ENCODE measurements around the gene SMARCB1. TPM values are rescaled to one million over a fixed set of nuclear protein-coding genes. Genes with fewer than 3 reads are reported as not detected.

SMARCB1 gene
- total RNA-seq, 1 experiment from 2014 or later: 136 TPM

GRCh38 chr22:23749841-23750301, 36.9 kb upstream of the SMARCB1 start:
- no peak overlapping the region for H2AFZ ChIP-seq (ENCODE audit: low read length)
- no peak overlapping the region for H4K8ac ChIP-seq (replicated peaks; ENCODE audit: insufficient read length, low read depth, low read length)
- no peak overlapping the region for H3T11ph ChIP-seq (ENCODE audit: low read length)
- no peak overlapping the region for H2AK5ac ChIP-seq (ENCODE audit: insufficient read length, low read length)
- no peak for TF ChIP-seq CTCF (conservative IDR thresholded peaks at IDR 0.05)
- no peak overlapping the region for H3K23ac ChIP-seq (ENCODE audit: insufficient read length, low read depth, low read length)
- no peaks in the 10 kb centered on the region; a peak in 1 of 5 replicates for H3K9me3 Mint-ChIP-seq
- H3K4ac ChIP-seq (ENCODE audit: low read depth, low read length): no peak overlapping the region
- H2BK12ac ChIP-seq (ENCODE audit: insufficient read length, low read depth, low read length): no peak overlapping the region
- no peak overlapping the region for H2BK5ac ChIP-seq (ENCODE audit: insufficient read length, low read length)
- H3K27ac ChIP-seq (ENCODE audit: insufficient read length, low read depth, low read length): no peak overlapping the region
- no peak overlapping the region for H3K56ac ChIP-seq (ENCODE audit: insufficient read length, low read depth, low read length)
- H3K4me3 Mint-ChIP-seq: peak overlapping the region; percentile 73 to 88
- no peak overlapping the region for H3K18ac ChIP-seq (ENCODE audit: insufficient read length, low read depth, low read length)
- no CpG with 5 or more reads among the region's 12 CpGs for WGBS (ENCODE audit: extremely low coverage, insufficient read length, low lambda C conversion rate)
- H2BK15ac ChIP-seq (ENCODE audit: low read depth, low read length): no peak overlapping the region
- H3K27me3 ChIP-seq (ENCODE audit: insufficient read depth, low read length): no peaks in the 10 kb centered on the region
- H3K27ac Mint-ChIP-seq: no peak overlapping the region; a peak in 1 of 7 replicates
- peaks cover 8% of the 10 kb centered on the region for H3K23me2 ChIP-seq (ENCODE audit: insufficient read length, low read depth, low read length, poor library complexity, severe bottlenecking)
- no peaks in the 10 kb centered on the region for H3K9me3 ChIP-seq (ENCODE audit: control insufficient read depth, low read depth, low read length)
- no peak for DNase-seq
- no peak overlapping the region for H4K5ac ChIP-seq (ENCODE audit: insufficient read length, low read depth, low read length)
- H3K4me1 ChIP-seq (ENCODE audit: insufficient read depth, low read length): no peaks in the 10 kb centered on the region; the same call in none of the 2 replicates
- H4K20me1 ChIP-seq (ENCODE audit: control insufficient read depth, insufficient read depth, insufficient read length): no peaks in the 10 kb centered on the region
- no peaks in the 10 kb centered on the region for H3K79me1 ChIP-seq (ENCODE audit: insufficient read depth, low read depth, low read length, poor library complexity, severe bottlenecking)
- H3K4me2 ChIP-seq (ENCODE audit: insufficient read depth, insufficient read length, low read length): peak overlapping the region; percentile 59
- H3K36me3 Mint-ChIP-seq (ENCODE audit: insufficient read depth in 1 of 3, low read depth in 3 of 3): peaks cover 4 to 7% (median 5%) of the 10 kb centered on the region in 3 experiments; a peak in 5 of 7 replicates
- no peak overlapping the region for H2BK120ac ChIP-seq (ENCODE audit: low read depth, low read length, poor library complexity, severe bottlenecking)
- H2BK20ac ChIP-seq (ENCODE audit: low read depth, low read length, poor library complexity, severe bottlenecking): no peak overlapping the region
- no peak overlapping the region for H3K14ac ChIP-seq (ENCODE audit: insufficient read depth, low read length)
- peaks cover 13 to 34% of the 10 kb centered on the region in 2 experiments for H3K4me1 Mint-ChIP-seq
- H3K27me3 Mint-ChIP-seq (ENCODE audit: low read depth): peaks cover 4% of the 10 kb centered on the region
- no peak overlapping the region for H4K91ac ChIP-seq (ENCODE audit: insufficient read length, low read depth, low read length)
- no peak overlapping the region for H3K9ac ChIP-seq (ENCODE audit: extremely low read depth, insufficient read length, low read length)
- no peaks in the 10 kb centered on the region for H3K79me2 ChIP-seq (ENCODE audit: insufficient read depth, low read length)
